Measurements from ENCODE around the gene LCN15. TPM values are rescaled to one million over a fixed set of nuclear protein-coding genes. Genes with fewer than 3 reads are reported as not detected.
"Not testable (repeated sequence)": the region's sequence is repeated elsewhere in the genome, so short reads cannot be mapped to it uniquely, and the experiment has no call there.

Gene LCN15
- total and polyA plus RNA-seq, 8 donors, result 0.06 to 0.18 (median 0.07) TPM; not detected in 3

DNA sequence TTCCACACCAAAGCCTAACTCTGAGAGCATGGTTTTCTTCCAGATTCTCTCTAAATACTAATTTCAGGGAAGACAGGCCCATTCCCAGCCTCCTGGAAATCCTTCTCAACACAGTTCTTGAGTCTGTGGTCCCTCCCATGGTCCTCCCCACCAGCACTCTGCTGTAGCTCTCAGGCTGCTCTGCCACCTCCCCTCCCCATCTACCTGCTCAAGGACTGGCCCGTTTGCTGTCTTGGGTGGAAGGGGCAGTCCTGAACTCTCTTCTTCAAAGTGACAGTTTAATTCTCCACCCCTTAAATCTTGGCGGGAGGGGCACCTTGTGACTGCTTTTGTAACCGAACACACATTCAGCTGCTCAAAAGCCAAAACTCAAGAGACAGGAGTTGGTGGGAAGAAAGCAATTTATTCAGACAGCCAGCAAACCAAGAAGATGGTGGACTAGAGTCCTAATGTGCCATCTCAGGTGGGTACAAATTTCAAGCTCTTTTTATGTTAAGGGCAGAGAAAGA, 7.6 kb upstream of the LCN15 start:
- Histone ChIP-seq H3K4me1 (no peaks in the 10 kb centered on the region), H3K27ac (no peak overlapping the region), H3K9me3 (peaks cover 0 to 11% of the 10 kb centered on the region in 2 donors), H3K27me3 (peaks cover 6 to 13% of the 10 kb centered on the region in 2 donors), H3K36me3 (no peaks in the 10 kb centered on the region), H3K4me3 (no peak overlapping the region)
- DNase-seq (no peak), ATAC-seq (no peak)
- TF ChIP-seq CTCF (IDR thresholded peaks at IDR 0.05), result no peak
- intact Hi-C loops (cut with DNase I), result no loop called here

GRCh38 chr9:136769710-136770191, 5.4 kb upstream of the LCN15 start:
- Histone ChIP-seq H3K9me3 (peaks cover 0 to 11% of the 10 kb centered on the region in 2 donors), H3K4me3 (no peak overlapping the region), H3K27ac (no peak overlapping the region), H3K27me3 (peaks cover 6 to 16% of the 10 kb centered on the region in 2 donors), H3K36me3 (no peaks in the 10 kb centered on the region), H3K4me1 (no peaks in the 10 kb centered on the region)
- intact Hi-C loops (cut with DNase I), result no loop called here
- DNase-seq (peak in 1 of 4 donors; percentile 84), ATAC-seq (peak; percentile 82)
- TF ChIP-seq CTCF (IDR thresholded peaks at IDR 0.05), result peak in 1 of 2 donors; percentile 53

- H3K36me3 ChIP-seq; ATAC-seq; H3K27ac ChIP-seq; intact Hi-C loops (cut with DNase I); H3K4me3 ChIP-seq; H3K4me1 ChIP-seq; H3K9me3 ChIP-seq: not testable (repeated sequence)
- peak; percentile 21 to 34 for TF ChIP-seq CTCF (IDR thresholded peaks at IDR 0.05)
- H3K27me3 ChIP-seq, result peaks cover 6 to 46% of the 10 kb centered on the region in 2 donors
- DNase-seq, result peak in 1 of 4 donors; percentile 54
Observed at GRCh38 chr9:136766410-136767120, 2.2 kb upstream of the LCN15 start.

DNA sequence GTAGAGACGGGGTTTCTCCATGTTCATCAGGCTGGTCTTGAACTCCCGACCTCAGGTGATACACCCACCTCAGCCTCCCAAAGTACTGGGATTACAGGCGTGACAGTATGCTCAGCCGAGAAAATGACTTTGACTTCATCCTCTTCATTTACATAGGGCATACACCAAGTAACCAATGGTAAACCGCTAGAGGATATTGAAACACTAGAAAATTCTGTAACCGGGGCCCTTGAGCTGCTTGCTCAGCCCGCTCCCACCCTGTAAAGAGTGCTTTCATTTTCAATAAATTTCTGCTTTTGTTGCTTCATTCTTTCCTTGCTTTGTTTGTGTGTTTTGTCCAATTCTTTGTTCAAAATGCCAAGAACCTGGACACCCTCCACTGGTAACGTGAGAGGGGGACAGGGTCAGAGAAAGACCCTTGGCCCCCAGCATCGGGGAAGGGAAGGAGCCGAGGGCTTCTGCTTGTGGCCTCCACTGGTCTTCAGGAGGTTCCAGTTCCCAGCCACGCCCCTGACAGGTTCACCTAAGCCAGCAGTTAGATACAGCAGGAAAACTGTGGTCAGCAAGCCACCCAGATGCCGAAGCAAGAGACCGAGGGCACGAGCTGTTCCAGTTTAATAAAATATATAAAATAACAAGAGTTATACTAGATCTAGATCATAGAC, 1.6 kb upstream of the LCN15 start:
- intact Hi-C loops (cut with DNase I); H3K27ac ChIP-seq; H3K4me1 ChIP-seq; H3K9me3 ChIP-seq; H3K36me3 ChIP-seq; ATAC-seq; DNase-seq; H3K4me3 ChIP-seq: not testable (repeated sequence)
- peaks cover 6 to 46% of the 10 kb centered on the region in 2 donors for H3K27me3 ChIP-seq

- Histone ChIP-seq H3K27me3 (peaks cover 6 to 51% of the 10 kb centered on the region in 2 donors), H3K9me3 (no peaks in the 10 kb centered on the region), H3K36me3 (no peaks in the 10 kb centered on the region), H3K4me3 (no peak overlapping the region), H3K27ac (no peak overlapping the region), H3K4me1 (no peaks in the 10 kb centered on the region)
- ATAC-seq (no peak), DNase-seq (no peak)
- no peak for TF ChIP-seq CTCF (IDR thresholded peaks at IDR 0.05)
- intact Hi-C loops (cut with DNase I), result no loop called here
Observed at GRCh38 chr9:136765041-136765440, 723 bp upstream of the LCN15 start.

All from left lung (tissue), 10 donors.